GM19240 (cell line): ENCODE measurements around the gene NDUFA13.
"Not testable (repeated sequence)": the region's sequence is repeated elsewhere in the genome, so short reads cannot be mapped to it uniquely, and the experiment has no call there.

ENCODE experiments used
- DNase-seq: peaks from one replicate; pipeline ENCODE4 v3.0.0; 2011; ENCODE audit warnings: low spot score; ENCODE audit not compliant: insufficient read length

Gene NDUFA13

GRCh38 chr19:19515642-19516519 is at the start of gene NDUFA13:
Gene NDUFA13 (plus strand): TSS chr19:19516225. CDS start chr19:19516239, 14 bp downstream.
- peak; percentile 95 for DNase-seq

DNA sequence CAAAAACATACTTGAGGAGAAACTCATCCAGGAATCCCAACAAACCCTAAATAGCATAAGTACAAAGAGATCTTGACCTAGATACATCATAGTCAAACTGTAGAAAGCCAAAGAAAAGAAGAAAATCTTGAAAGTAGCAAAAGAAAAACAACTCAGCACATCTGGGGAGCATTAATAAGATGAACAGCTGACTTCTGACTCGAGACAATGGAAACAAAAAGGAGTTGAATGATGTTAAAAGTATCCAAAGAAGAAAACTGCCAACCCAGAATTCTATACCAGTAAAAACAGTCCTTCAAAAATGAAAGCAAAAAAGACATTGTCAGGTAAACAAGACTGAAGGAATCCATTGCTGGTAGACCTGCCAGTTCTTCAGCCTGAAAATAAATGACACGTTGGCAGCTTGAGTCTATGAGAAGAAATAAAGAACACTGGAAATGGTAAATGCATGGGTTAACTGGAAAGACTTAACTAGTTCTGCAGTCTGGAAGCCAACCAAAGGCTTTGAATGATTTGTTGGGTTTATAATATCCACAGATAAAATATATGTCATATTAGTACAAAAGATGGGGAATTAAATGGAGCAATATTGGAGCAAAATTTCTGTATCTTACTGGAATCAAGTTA is 47.5 kb upstream of the NDUFA13 start:
- no peak for DNase-seq

- no peak for DNase-seq
These were observed 45.4 kb upstream of the NDUFA13 start for GRCh38 chr19:19470579-19470978.

- DNase-seq = no peak
These were observed 44.3 kb upstream of the NDUFA13 start for GRCh38 chr19:19471682-19472081.

- not testable (repeated sequence) for DNase-seq
These were observed 43.9 kb upstream of the NDUFA13 start for GRCh38 chr19:19472106-19472505.

DNA sequence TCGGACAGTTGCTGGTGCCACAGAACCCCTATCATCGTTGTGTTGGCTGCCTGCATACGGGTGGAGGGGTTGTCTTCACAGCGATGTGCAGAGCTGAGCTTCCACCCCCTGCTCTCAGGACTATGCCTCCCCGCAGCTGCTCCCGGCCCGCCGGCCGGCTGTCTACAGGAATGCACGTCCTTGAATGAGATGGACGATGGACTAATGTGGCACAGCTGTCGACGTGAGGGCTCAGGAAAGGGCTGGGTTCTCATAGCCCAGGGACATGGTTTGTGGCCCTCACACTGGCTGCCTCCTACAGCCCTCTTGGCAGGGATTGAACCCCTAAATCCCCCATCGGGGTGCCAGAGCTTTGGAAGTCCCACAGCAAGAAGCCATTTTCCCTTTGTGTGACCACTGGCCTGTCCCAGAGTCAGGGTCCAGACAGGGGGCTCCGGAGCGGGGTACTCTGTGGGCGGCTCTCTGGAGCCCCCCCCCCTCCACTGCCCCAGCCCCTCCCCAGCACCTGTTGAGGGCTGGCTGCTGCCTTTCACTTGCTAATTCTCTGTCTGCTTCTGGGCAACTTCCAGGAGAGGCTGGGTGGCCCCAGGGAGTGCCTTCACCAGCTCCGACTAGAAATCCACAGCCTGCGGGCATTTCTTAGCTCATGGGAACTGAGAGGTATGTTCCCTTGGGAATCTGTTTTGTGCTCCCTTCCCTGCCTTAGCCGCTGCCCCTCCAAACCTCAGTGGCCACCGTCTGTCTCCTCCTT is 40.8 kb upstream of the NDUFA13 start:
- DNase-seq = no peak

DNA sequence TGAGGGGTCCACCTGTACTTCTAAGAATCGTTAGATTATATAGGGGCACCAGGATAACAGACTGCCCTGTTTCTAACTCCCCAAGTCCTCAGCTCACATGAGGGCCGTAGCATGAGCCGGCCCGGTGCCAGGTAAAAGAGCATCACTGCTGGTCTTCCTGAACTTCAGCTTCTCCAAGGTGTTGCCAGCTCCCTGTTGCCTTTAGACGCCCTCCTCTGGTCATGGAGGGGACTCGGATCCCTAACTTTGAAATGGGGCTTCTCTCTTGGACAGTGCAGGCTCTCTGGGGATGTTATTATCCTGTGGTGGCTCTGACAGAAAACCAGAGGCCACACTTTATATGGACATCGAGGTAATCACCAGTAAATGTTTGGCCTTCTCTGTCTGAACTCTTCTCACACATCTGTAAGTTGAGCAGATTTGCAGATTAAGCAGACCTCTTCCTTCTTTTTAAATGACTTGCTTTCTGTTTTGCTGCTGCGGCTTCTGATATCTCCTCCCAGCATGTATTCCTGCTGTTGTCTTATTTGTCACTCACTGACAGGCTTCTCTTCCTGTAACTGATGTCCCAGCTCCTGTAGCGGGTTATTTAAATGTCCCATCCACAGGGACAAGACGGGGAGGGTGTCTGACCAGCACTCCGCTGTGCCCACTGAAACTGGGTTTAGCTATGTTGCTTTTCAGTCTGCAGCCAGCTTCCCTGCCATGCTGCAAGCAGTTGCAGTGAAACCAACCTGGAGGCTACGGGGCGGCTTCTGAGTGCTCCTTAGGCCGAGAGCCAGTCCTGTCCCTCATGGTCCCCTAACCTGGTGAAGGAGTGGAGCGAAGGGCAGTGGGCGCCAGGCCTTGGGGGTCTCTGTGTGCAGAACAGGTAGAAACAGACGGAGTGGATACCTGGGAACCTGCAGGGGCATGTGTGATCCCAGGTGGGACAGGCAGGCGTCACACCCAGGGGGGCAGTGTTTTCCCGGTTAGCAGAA is 39.9 kb upstream of the NDUFA13 start:
- no peak for DNase-seq

DNA sequence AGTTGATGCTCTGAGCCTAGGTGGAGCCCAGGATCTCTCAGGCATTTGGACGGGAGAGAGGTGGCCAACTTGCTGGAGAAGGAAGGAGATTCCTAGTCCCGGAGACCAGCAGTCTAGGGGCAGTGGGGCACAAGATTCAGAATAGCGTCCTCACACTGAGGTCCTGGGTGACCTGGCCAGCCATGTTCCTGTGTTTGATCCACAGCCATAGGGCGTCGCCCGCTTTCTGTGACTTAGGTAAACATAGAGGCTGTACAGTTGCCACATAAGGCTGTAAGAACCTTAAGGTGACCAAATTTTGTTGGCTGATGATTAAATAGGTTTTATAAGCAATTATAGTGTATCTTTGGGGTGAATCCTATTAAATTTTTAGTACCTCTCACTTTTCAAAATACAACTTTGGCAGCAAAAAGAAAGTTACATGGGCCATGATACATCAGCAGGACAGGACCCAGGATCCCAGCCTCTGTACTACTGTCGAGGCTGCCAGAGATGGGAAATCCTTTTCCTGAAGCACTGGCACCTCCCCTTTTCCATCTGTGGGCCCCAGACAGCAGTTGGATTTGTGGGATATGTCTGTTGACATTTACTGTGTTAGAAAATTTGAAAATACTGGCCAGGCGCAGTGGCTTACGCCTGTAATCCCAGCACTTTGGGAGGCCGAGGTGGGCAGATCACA is 38.2 kb upstream of the NDUFA13 start:
- no peak for DNase-seq

GRCh38 chr19:19480688-19481087 is 35.3 kb upstream of the NDUFA13 start:
- DNase-seq = no peak

DNA sequence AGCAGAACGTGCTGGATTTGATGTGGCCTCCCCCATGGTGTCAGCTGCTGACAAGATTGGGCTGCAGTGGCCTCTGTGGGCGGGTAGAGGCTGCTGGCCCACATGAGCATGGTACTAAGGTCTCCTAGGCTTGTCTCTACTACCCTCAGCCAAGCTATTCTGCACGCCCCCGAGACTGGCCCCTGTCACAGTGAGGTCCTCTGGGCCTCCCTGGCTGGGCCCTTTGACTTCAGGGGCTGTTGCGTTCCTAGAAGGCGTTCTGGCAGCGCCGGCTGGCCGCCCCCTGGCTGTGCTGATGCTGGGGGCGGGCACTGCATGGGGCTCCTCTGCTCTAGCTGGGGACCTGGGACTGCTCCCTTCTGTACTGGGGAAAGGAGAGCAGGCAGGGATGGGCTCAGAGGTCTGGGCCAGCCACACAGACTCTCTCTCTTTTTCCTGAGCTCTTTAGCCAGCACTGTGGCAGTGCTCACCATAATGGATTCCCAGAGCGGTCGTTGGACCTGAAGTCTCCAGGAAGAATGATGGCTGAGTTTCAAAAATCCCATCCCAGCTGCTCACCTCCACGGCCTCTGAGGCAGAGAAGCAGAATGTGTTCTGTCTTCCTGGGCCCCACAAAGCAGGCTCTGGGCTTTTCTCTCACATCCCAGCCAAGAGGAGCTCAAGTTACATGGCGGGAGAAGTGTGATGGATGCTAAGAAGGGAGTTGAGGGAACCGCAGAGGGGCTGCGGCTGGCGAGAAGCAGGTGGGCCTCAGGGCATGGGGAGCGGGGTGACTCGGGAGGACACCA is 33.0 kb upstream of the NDUFA13 start:
- no peak for DNase-seq

GRCh38 chr19:19485161-19485997 is 30.6 kb upstream of the NDUFA13 start:
- no peak for DNase-seq

DNA sequence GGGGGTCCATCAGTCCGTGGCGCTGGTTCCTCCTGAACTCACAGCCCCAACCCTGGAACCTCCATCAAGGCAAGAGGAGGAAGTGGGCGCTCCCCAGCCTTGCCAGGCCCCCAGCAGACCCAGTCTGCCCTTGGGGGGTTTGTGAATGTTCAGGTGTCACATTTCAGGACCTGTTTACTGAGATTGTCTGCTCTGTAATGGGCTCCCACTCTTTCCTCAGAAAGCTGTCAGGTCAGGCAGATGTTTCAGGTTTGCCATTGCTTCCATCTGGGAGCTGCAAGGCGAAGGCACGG is 30.1 kb upstream of the NDUFA13 start:
- DNase-seq = no peak

- no peak for DNase-seq
These were observed 29.5 kb upstream of the NDUFA13 start for GRCh38 chr19:19486343-19487076.

DNA sequence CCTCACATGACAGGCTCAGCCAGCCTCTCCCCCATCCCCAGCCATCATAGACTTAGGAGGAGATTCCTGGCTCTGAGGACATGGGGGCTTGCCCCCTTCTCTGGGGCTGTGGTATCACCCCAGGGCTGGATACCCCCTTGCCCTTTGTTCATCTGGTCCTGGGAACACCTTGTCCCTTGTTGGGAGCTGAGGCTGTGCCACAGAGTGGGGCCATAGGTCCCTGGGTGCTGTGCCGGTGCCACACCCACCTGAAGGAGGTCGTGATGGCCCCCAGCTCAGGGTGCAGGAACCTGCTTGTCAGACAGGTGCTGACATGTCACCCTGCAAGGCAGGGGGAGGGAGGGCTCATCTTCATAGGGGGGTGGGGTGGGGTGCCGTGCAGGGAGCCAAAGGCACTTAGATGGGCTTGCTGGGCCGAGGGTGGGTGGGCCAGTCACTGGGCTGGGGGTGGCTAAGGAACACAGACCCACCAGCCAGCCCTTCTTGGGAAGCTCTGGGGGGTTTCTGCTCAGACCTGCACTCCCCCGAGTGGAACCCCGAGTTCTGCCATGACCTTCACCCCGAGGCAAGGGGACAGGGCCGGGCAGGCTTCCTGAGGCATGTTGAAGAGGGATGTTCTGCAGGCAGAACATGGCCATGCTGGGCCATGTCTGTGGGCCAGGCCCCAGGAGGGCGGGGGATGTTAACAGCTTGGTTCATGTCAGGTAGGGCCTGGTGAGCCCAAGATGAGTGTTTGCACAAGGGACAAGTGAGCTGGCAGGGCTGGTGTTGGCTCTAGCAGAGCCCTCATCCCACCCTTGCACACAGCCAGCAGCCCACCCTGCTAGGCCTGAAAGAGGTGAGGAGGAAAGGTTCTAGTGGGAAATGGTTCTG is 28.7 kb upstream of the NDUFA13 start:
- DNase-seq = no peak

DNA sequence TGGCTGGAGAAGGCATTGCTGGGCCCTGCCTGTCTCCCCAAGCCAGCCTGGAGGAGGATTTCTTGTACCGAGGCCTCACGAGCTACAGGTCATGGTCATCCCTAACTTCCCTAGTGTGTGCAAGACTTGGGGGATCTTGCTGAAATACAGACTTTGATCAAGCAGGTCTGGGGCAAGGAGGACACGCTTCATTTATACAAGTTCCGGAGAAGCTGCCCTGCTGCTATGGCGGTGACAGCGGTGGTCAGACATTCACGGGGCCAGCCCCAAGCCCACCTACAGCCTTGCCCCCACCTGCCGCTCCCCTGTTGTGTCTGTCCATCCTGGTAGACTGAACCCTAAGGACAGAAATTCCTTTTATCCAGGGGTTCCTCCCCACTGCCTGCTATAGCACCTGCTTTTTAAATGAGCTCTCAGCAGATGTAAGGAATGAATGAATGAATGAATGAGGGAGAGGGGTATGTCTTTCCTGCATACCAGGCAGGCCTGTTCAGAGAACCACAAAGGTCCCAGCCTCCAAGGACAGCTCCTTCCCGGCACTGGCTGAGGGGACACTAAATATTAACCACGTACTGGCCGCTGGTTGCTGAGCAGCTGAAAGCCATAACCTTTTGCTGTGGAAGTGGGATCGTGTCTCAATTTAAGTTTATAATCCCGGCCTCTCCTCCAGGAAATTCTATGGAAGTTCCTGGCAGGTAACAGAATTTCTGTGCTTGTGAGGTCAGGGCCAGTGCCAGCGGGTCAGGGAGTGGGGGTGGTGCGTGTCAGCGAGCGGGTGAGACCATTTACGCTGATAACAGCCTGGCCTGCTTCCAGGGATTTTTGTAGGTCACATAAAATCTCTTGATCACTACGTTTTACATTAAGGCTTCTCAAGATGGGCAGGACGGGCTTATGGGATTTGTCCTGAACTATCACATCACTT is 27.8 kb upstream of the NDUFA13 start:
- no peak for DNase-seq
